Effector CD8-positive, alpha-beta T cell (primary cell): ENCODE results near the gene VPREB1.
"Not testable (repeated sequence)": the region's sequence is repeated elsewhere in the genome, so short reads cannot be mapped to it uniquely, and the experiment has no call there.

Source experiments
- DNase-seq: peaks from one replicate; lab custom pipeline; 2025; lab: John Stamatoyannopoulos, UW
- total RNA-seq, 4 experiments: gene quantifications; one replicate each; lab custom pipeline; 2026; lab: John Stamatoyannopoulos, UW

Gene VPREB1, protein sequence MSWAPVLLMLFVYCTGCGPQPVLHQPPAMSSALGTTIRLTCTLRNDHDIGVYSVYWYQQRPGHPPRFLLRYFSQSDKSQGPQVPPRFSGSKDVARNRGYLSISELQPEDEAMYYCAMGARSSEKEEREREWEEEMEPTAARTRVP
- 0 to 0.18 (median 0) reads per million in 4 experiments for total RNA-seq

- no peak for DNase-seq
These were observed at the start of gene VPREB1 for GRCh38 chr22:22244316-22245250. TSS of gene VPREB1 (plus strand) at chr22:22244786. CDS start at chr22:22244814, 28 bp downstream.

- DNase-seq: no peak
These were observed 49.7 kb upstream of the VPREB1 start for GRCh38 chr22:22194931-22195264.

DNA sequence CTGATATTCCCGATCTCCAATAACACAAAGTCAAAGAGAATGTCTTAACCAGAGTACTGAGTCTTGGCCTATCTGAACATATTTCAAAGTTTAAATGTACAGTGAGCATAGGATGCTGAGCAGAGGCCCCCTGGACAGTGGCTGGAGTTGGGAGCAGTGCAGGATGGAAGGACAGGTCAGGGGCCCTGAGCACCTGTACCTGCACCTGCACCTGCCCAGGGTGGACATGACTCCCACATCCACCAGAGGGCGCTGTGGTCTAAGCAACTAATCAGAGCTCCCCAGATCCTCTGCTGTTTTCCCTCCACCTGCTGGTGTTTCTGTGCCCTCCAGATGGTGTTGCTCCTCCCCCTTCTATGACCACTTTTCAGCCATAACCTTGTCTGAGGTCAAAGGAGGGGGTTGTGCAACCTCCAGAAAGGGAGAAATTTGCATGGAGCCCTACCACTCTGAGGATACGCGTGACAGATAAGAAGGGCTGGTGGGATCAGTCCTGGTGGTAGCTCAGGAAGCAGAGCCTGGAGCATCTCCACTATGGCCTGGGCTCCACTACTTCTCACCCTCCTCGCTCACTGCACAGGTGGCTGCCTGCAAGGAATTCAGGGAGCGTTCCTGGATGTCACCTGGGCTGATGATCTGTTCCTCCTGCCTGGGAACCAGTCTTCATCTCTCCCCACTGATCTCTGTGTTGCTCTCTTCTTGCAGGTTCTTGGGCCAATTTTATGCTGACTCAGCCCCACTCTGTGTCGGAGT, 49.1 kb upstream of the VPREB1 start:
- peak; percentile 74 for DNase-seq

DNA sequence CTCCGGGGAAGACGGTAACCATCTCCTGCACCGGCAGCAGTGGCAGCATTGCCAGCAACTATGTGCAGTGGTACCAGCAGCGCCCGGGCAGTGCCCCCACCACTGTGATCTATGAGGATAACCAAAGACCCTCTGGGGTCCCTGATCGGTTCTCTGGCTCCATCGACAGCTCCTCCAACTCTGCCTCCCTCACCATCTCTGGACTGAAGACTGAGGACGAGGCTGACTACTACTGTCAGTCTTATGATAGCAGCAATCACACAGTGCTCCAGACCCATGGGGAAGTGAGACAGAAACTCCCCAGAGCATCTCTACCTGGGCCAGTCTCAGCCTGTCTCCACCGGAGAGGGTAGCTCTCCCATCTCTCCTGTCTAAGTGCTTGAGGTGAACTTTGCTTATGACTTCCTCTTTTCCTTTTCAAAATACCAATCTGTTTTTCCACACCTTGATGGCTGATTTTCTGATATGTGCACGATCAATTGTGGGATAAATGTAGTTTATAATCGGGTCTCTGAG, 48.5 kb upstream of the VPREB1 start:
- DNase-seq: no peak

DNA sequence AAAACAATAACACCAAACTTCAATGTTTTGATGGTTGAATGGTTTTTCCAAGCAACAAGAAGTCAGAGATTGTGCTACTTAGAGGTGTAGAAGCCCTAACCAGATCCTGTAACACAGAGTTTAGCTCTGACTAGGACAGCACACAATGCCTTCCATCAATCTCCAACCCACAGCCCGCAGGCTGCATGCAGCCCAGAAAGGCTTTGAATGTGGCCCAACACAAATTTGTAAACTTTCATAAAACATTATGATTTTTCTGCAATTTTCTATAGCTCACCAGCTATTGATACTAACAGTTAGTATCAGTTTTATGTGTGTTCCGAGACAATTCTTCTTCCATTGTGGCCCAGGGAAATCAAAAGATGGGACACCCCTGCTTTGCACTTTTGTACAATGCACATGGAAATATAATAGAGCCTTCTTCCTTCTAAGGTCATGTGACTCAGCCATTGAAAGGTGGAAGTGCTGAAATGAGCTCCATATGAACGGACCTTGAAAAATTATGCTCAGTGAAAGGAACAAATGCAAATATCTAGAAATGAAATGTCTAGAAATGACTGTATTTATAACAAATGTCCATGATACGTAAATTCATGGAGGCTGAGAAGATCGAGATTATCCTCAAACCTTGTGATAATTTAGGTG, 47.6 kb upstream of the VPREB1 start:
- DNase-seq: no peak

GRCh38 chr22:22197993-22198402, 46.6 kb upstream of the VPREB1 start:
- no peak for DNase-seq

- DNase-seq: no peak
These were observed 45.8 kb upstream of the VPREB1 start for GRCh38 chr22:22198751-22199150.

- DNase-seq: no peak
These were observed 45.0 kb upstream of the VPREB1 start for GRCh38 chr22:22199634-22200033.

DNA sequence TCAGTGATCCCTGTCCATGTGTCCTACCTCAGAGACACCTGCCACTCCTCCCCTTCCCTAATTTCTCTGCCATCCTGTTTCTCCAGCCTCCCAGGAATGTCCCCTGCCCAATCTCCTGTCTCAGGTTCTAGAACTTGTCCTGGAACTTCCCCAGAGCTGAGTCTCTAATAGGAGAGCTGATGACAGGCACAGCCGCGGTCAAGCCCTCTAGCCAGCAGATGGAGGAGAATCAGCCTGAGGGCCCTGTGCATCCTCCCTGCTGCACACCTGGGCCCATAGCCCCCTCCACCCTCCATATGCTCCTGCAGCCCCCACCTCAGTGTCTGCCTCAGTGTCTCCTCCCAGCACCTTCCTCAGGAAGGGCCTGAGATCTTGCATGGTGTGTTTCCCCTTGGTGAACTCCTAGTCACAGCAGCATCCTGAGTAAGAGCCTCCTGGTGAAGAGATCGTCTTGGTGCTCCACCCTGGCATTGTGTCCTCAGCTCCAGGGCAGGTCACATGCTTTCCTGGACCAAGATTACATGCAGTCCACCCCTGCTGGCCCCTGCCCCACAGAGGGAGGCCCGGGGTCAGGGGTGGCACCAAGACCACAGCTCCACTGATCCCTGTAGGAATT, 43.9 kb upstream of the VPREB1 start:
- DNase-seq: no peak

DNA sequence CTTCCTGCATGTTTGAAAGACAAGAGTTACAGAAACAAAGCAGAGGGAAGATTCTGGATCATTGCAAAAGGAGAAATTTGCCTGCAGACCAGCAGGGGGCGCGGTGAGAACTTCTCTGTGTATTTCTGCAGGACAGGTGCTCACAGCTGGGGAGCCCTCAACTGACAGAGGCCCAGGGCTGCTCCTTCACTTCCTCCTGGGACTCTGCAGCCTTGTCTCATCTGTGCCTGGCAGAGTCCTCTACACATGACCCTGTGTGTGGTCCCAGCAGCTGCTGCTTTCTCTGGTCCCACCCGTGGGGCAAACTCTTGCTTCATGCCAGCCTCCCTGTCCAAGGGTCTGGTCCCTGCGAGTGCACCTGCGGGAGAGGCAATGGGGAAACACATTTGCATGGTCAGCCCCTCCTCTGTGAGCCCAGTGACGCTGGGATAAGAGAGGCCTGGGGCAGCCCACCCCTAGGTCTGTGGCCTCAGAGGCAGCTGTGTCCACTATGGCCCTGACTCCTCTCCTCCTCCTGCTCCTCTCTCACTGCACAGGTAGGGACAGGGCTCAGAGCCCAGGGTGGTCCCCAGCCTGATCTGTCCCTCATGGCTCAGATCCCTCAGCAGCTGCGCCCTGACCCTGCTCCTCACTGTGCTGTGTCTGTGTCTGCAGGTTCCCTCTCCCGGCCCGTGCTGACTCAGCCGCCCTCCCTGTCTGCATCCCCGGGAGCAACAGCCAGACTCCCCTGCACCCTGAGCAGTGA, 43.2 kb upstream of the VPREB1 start:
- DNase-seq: peak; percentile 14

- DNase-seq: no peak
These were observed 42.6 kb upstream of the VPREB1 start for GRCh38 chr22:22201930-22202343.

DNA sequence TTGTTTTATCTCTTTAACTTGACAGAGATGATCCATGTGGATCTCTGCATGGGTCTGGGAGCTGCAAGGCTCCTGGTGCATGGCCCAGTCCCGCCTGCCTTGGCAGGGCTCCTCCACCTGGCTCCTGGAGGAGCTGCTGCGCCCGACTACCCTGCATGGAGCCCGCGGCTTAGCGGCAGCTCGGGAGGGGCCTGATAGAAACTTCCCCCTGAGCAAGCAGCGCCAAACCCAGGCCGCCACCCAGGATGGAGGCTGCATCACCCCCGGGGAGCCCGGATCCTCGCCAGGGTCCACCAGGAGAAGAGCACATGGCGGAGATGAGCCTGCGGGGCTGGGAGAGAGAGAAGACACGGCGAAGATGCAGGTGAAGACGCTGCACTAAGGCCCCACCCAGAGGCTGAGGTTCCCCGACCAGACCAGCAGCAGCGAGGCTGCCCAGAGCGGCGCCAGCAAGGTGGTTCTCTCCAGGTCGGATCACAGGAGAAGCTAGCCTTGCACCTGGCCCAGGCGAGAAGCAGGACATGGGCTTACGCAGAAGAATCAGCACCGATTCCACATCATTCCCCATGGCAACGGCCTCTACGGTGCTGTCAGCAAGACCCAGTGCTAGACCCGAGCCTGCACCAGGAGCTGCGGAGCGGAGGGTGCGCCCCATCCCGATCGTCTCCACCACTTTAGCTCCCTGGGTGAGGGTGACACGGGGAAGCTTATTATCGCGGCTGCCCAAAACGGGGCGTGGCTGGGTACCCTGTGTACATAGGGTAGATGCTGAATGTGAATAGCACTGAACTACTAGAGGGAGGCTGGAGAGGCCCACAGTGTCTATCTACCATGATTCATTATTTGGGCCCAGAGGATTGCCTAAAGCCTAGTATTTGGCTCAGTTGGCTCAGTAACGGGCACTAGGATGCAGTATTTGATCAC, 41.3 kb upstream of the VPREB1 start:
- DNase-seq: no peak

GRCh38 chr22:22207845-22208564, 36.6 kb upstream of the VPREB1 start:
- peak; percentile 63 for DNase-seq

DNA sequence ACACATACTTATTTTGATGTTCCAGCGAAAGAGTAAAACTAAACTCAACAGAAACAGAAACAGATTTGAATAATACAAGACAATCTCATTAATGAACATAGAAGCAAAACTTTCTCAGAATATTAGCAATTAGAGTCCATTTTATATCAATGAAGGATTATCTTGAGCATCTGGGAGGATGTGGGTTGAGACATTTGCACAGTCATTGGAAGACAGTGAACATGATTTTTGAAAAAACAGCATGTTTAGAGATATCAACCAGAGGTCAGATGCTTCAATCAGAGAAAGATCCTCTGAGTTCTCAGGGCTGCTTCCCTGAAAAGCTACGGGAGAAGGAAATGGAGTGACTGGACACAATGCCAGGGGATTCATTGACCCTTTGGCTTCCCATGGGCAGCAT, 35.9 kb upstream of the VPREB1 start:
- no peak for DNase-seq

- not testable (repeated sequence) for DNase-seq
These were observed 35.4 kb upstream of the VPREB1 start for GRCh38 chr22:22209080-22209640.

GRCh38 chr22:22210375-22210774, 34.2 kb upstream of the VPREB1 start:
- DNase-seq: no peak

GRCh38 chr22:22210889-22211833, 33.4 kb upstream of the VPREB1 start:
- no peak for DNase-seq
